Measurements from ENCODE around the gene DNAJC16.
A peak's percentile ranks its signal among the peaks of the same experiment; 100 is the strongest.

DNAJC16 gene

DNA sequence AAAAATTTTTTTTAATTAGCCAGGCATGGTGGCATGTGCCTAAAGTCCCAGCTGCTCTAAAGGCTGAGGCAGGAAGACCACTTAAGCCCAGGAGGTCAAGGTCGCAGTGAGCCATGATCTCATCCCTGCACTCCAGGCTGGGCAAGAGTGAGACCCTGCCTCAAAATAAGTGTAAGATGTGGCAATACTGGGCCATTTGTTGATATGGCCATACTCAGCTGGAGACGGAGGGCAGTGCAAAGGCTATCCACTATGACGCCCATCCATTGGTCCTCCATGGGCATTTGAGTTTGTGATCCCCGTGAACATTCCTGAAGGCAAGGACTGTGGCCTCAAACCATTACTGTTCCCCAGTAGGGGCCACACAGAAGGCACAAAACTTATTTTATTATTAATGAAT lies 4.1 kb upstream of the DNAJC16 start:
- DNase-seq (ENCODE audit: extremely low read depth, low read depth), result no peak
- H3K4me3 ChIP-seq (replicated peaks; ENCODE audit: low read depth, low read length), result no peak overlapping the region
- TF ChIP-seq, protein P1, sequence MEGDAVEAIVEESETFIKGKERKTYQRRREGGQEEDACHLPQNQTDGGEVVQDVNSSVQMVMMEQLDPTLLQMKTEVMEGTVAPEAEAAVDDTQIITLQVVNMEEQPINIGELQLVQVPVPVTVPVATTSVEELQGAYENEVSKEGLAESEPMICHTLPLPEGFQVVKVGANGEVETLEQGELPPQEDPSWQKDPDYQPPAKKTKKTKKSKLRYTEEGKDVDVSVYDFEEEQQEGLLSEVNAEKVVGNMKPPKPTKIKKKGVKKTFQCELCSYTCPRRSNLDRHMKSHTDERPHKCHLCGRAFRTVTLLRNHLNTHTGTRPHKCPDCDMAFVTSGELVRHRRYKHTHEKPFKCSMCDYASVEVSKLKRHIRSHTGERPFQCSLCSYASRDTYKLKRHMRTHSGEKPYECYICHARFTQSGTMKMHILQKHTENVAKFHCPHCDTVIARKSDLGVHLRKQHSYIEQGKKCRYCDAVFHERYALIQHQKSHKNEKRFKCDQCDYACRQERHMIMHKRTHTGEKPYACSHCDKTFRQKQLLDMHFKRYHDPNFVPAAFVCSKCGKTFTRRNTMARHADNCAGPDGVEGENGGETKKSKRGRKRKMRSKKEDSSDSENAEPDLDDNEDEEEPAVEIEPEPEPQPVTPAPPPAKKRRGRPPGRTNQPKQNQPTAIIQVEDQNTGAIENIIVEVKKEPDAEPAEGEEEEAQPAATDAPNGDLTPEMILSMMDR (IDR thresholded peaks at IDR 0.05; ENCODE audit: low read depth, low read length, missing control alignments), result no peak

DNA sequence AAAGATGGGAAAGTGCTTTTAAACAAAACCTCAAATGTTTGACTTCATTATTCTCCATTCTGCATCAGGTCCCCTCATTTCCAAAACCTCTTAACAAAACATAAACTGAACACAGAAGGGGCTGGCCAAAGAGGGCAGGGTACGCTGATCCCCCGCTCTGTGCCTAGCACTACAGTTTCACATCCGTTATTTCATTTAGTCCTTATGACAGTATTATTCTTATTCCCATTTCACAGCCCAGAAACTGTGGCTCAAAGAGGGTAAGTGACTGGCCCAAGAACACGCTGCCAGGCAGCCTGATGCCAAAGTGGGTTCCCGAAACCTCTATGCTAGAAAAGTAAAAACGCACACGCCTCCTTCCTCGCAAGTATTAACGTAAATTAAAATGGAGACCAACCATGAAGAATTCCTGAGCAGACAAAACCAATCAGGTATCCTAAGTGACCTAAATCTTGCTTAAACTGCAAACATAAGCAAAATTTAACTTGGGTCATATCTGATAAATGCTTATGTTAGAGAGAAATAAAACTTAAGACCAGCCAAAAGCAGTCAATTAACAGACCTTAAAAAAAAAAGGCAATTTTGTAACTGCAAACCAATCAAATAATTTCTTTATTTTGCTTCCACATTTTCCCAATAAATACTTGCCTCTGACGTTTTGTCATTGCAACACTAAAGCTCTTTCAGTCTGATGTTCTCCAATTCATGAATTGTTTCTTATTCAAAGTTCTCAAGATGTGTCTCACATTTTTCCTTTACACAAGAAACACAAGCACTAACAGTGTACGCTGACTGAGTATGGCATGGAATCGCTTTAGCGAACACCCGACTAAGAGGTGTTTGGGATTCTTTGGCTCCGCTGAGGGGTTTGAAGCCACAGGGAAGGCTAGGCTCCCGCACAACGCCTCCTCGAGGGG lies 3.3 kb upstream of the DNAJC16 start:
- H3K4me3 ChIP-seq (replicated peaks; ENCODE audit: low read depth, low read length), result peak overlapping the region; percentile 64
- no peak for DNase-seq (ENCODE audit: extremely low read depth, low read depth)
- TF ChIP-seq, protein P1 (IDR thresholded peaks at IDR 0.05; ENCODE audit: low read depth, low read length, missing control alignments), result no peak

DNA sequence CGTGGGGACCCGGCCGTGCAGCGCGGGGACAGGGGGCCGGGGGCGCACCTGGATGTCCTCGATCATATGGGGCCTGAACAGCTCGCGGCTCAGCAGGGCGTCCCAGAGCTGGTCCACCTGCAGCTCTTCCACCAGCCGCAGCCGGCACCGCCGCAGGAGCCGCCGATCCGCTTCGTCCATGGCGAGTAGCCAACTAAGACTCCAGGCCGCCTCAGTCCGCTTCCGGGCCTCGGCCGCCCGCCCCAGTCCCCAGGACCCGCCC lies 2.7 kb upstream of the DNAJC16 start, which contains the start of gene CASP9:
CASP9 (minus strand) TSS at position 195 of the 262 bp plus-strand sequence; CDS start at position 180, 15 bp downstream.
- TF ChIP-seq, protein P1 (IDR thresholded peaks at IDR 0.05; ENCODE audit: low read depth, low read length, missing control alignments), result no peak
- peak within 1 kb of the TSS; percentile 76 for H3K4me3 ChIP-seq (replicated peaks; ENCODE audit: low read depth, low read length)
- no peak for DNase-seq (ENCODE audit: extremely low read depth, low read depth)

DNA sequence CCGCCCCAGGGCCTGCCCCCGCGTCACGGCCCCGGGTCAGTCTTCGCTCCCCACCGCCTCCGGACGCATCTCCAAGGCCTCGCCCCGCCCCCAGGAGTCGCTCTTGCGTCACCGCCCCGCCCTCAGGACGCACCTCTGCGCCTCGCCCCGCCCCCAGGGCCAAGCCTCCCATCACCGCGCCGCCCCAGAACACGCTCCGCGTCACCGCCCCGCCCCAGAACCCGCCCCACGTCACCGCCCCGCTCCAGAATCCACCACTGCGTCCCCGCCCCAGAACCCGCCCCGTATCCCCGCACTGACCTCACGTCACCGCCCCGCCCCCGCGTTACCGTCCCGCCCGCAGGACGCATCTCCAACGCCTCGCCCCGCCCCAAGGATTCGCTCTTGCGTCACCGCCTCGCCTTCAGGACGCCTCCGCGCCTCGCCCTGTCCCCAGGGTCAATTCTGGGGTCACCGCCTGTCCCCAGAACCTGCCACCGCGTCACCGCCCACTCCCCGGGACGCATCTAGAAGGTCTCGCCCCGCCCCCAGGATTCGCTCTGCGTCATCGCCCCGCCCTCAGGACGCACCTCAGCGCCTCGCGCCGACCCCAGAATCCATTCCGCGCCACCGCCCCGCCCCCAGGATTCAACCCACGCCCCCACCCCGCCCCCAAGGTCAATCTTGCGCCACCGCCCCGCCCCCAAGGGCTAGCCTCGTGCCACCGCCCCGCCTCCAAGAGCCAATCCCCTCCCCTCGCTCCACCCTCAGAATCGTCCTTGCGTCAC lies 2.2 kb upstream of the DNAJC16 start:
- DNase-seq (ENCODE audit: extremely low read depth, low read depth), result peak; percentile 76
- TF ChIP-seq, protein P1 (IDR thresholded peaks at IDR 0.05; ENCODE audit: low read depth, low read length, missing control alignments), result no peak
- H3K4me3 ChIP-seq (replicated peaks; ENCODE audit: low read depth, low read length), result peak overlapping the region; percentile 64

DNA sequence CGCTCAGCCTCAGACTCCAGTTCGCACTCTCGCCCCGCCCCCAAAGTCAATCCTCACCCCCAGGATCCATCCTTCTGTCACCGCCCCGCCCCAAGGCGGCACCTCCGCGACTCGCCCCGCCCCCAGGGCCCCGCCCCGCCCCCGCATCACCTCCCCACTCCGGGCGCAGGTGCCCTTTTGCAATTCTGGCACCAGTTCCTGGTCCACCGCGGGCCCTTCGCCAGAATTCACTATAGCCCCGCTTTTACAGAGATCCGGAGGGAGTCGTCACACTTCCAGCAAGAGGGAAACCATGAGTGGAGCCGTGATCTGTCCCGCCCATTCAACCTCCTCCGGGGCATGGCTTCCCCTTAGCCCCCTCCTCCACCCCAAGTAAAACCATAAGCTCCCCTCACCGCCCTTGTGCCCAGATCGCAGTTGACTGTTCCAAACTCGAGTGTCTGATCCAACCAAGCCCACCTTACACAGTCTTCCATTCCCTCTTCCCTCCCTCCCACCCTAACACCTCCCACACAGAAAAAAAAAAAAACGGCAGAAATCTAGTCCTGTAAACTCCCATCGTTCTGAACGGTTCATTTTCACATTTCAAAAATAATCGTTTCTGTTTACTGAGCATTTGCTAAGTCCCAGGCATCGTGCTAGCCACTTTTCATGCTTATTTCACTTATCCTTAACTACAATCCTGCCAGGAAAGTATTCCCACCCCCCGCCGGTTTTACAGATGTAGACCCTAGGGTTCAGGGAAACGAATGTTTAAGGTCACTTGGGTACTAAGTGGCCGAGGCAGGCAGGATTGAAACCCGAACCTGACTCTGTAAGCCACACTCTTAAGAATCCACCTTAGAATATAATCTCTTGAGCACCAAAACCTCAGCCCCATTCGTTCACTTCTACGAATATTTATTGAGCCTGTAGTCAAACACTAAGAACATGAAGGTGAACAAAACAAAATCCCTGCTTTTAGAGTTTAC lies 1.3 kb upstream of the DNAJC16 start:
- DNase-seq (ENCODE audit: extremely low read depth, low read depth), result peak; percentile 94
- TF ChIP-seq, protein P1 (IDR thresholded peaks at IDR 0.05; ENCODE audit: low read depth, low read length, missing control alignments), result no peak

DNA sequence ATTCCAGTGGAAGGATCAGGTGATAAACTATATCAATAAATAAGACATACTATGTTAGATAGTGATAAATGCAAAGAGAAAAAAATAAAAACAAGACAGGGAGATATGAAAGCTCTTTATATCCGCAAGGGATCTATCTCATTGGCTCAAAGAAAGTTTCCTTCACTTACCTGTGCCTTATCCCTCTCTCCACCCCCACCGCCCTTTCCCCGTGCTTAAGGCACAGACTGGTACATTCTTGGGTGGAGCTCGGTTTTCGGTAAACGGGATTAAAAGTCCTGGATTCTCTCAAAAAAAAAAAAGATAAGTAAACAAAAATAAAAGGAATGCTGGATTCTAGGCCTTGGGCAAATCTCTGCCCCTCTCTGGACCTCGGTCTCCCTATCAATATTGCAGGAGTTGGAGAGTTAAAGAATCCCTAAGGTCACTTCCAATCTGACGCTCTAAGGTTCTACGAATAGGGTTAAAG lies 593 bp upstream of the DNAJC16 start:
- TF ChIP-seq, protein P1 (IDR thresholded peaks at IDR 0.05; ENCODE audit: low read depth, low read length, missing control alignments), result no peak
- peak overlapping the region; percentile 76 for H3K4me3 ChIP-seq (replicated peaks; ENCODE audit: low read depth, low read length)
- DNase-seq (ENCODE audit: extremely low read depth, low read depth), result no peak

More for the DNA sequence above, 1.3 kb upstream of the DNAJC16 start:
- peak overlapping the region; percentile 76 for H3K4me3 ChIP-seq (replicated peaks; ENCODE audit: low read depth, low read length)

Data from HFF-Myc (cell line).